Kidney epithelial cell (primary cell): Measurements from ENCODE around the gene PIK3R4. TPM values are rescaled to one million over a fixed set of nuclear protein-coding genes. Genes with fewer than 3 reads are reported as not detected.

Experiments
- DNase-seq: peaks from one replicate; pipeline ENCODE4 v3.0.0-alpha.2; 2010; ENCODE audit warnings: low read depth
- H3K27me3 ChIP-seq: 2 replicates; pipeline ENCODE4 v1.6.0; 2011; ENCODE audit warnings: low read length; ENCODE audit not compliant: control insufficient read depth, insufficient read depth
- H3K36me3 ChIP-seq: 2 replicates; pipeline ENCODE4 v1.5.1; 2011; ENCODE audit warnings: low read length; ENCODE audit not compliant: control insufficient read depth, insufficient read depth
- H3K4me3 ChIP-seq: 2 replicates; pipeline ENCODE4 v1.5.1; 2011; ENCODE audit warnings: low read depth, mild to moderate bottlenecking, control low read depth, low read length
- total RNA-seq: library from RNA; depleted of rRNA; stranded (reverse); fragments of >200 nt; gene quantifications from 2 replicates; pipeline ENCODE4 v1.2.3, GENCODE V29; 2015
- TF ChIP-seq, protein P1 (sequence below): IDR thresholded peaks from 2 replicates; pipeline ENCODE4 v1.5.1; 2011; ENCODE audit warnings: mild to moderate bottlenecking, moderate library complexity, low read length, control low read depth, inconsistent platforms; ENCODE audit not compliant: insufficient read depth, poor library complexity, severe bottlenecking

PIK3R4 gene
- total RNA-seq, 1 donor from 2014 or later, result 32.9 TPM

DNA sequence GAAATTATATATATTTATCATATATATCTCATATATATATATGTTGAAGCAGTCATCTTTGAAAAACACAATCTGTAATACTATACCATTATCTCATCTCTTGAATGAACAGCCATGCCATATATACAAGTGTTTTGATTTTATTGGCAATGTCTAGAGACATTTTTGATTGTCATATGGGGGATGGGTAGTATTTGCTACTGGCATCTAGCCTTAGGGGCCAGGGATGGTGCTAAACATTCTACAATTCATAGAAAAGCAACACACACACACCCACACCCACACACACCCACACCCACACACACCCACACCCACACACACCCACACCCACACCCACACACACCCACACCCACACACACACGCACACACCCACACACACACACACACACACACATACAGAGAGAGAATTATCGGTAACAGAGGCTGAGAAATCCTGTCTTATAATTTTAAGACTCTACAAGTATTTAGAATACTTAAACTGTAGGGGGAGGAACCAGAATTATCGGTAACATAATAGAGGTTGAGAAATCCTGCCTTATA lies 11.1 kb upstream of the PIK3R4 start:
- DNase-seq, result no peak
- TF ChIP-seq, protein P1, sequence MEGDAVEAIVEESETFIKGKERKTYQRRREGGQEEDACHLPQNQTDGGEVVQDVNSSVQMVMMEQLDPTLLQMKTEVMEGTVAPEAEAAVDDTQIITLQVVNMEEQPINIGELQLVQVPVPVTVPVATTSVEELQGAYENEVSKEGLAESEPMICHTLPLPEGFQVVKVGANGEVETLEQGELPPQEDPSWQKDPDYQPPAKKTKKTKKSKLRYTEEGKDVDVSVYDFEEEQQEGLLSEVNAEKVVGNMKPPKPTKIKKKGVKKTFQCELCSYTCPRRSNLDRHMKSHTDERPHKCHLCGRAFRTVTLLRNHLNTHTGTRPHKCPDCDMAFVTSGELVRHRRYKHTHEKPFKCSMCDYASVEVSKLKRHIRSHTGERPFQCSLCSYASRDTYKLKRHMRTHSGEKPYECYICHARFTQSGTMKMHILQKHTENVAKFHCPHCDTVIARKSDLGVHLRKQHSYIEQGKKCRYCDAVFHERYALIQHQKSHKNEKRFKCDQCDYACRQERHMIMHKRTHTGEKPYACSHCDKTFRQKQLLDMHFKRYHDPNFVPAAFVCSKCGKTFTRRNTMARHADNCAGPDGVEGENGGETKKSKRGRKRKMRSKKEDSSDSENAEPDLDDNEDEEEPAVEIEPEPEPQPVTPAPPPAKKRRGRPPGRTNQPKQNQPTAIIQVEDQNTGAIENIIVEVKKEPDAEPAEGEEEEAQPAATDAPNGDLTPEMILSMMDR, result no peak
- Histone ChIP-seq H3K4me3 (no peak overlapping the region), H3K36me3 (no peaks in the 10 kb centered on the region), H3K27me3 (no peaks in the 10 kb centered on the region)

DNA sequence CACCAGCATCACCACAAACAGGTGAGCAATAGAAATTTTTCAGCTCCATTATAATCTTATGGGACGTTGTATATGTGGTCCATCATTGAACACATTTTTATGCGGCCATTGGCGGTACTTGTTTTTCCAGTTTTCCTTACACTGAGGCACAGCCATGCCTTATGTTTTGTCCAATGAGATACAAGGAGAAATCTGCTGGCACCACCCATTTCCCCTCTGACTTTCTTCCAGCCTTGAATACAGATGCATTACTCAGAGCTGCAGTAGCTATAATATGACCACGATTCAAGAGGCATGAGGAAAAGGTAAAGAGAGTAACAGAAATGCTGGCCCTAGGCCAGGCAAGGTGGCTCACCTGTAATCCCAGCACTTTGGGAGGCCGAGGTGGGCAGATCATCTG lies 9.0 kb upstream of the PIK3R4 start:
- H3K4me3 ChIP-seq, result no peak overlapping the region
- TF ChIP-seq, protein P1, result no peak
- DNase-seq, result peak; percentile 43
- no peaks in the 10 kb centered on the region for H3K27me3 ChIP-seq
- no peaks in the 10 kb centered on the region for H3K36me3 ChIP-seq

DNA sequence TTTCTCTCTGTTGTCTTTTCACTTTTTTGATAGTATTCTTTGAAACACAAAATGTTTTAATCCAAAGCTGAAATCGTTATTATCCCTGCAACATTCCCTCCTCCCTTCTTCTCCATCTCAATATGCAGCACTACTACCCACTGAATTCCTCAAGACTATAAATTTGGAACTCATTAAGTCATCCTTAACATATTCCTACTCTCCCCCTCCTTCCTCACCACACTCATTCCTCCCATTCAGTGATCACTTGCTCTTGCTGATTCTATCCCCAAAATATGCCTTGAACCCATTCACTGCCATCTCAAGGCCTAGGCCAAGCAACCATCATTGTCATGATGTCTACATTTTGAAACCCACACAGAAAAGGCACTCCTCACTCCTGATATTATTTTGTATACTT lies 2.4 kb upstream of the PIK3R4 start:
- no peak for DNase-seq
- H3K27me3 ChIP-seq, result no peaks in the 10 kb centered on the region
- H3K4me3 ChIP-seq, result no peak overlapping the region
- TF ChIP-seq, protein P1, result no peak
- no peaks in the 10 kb centered on the region for H3K36me3 ChIP-seq

DNA sequence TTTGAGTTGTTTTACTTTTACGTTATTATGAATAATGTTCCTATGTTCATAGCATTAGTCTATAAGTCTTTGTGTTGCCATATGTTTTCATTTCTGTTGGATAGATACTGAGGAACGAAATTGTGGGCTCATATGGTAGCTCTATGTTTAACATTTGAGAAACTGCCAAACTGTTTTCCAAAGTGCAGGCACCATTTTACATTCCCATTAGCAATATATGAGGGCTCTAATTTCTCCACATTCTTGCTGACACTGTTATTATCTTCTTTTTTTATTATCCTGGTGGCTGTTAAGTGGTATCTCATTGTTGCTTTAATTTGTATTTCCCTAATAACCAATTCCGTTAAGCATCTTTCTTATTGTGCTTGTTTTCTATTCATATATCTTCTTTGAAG lies 1.8 kb upstream of the PIK3R4 start:
- TF ChIP-seq, protein P1, result no peak
- DNase-seq, result no peak
- H3K27me3 ChIP-seq, result no peaks in the 10 kb centered on the region
- no peaks in the 10 kb centered on the region for H3K36me3 ChIP-seq
- no peak overlapping the region for H3K4me3 ChIP-seq

GRCh38 chr3:130743354-130743753 lies 3.3 kb downstream of the PIK3R4 start:
- no peak overlapping the region for H3K4me3 ChIP-seq
- TF ChIP-seq, protein P1, result no peak
- no peak for DNase-seq
- H3K36me3 ChIP-seq, result no peaks in the 10 kb centered on the region
- no peaks in the 10 kb centered on the region for H3K27me3 ChIP-seq

DNA sequence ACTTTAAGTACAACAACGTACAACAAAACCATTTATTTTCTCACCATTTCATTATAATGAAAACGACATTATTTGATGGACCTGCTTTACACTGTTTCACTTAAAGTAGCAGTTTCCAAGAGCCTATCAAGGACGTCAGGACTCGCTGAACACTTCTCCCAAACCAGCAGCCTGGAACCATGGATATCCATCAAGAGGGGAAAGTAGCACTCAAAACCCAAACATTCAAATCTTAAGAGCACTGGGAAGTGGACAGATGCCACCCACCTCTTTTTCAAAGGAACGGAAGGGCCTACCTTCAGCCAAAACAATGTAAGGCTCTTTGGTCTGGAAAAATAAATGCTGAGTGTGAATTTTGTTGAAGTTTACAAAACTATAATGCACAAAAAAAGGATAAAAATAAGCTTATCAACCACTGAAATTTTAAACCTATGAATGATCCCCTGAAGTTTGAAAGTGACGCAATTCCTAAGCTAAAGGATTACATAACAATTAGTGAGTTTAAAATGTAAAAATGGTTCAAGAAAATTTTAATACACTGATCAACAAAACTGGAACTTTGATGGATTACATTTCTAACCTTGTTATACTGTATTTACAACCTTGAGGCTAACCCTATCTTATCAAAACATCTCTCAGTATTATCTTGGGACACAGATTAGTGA lies 4.6 kb downstream of the PIK3R4 start:
- no peak for DNase-seq
- Histone ChIP-seq H3K27me3 (no peaks in the 10 kb centered on the region), H3K36me3 (no peaks in the 10 kb centered on the region), H3K4me3 (no peak overlapping the region)
- TF ChIP-seq, protein P1, result no peak
